HG03039 (cell line): ENCODE measurements around the gene MORN3.

Experiments used
- ATAC-seq: cut with Tn5 transposase; IDR thresholded peaks from one replicate; pipeline ENCODE4 v1.9.1; 2021; ENCODE audit warnings: mild to moderate bottlenecking, moderate library complexity; ENCODE audit not compliant: unreplicated experiment

MORN3 gene

GRCh38 chr12:121610239-121611149, 59.0 kb downstream of the MORN3 start:
- no peak for ATAC-seq

GRCh38 chr12:121608301-121608700, 61.2 kb downstream of the MORN3 start:
- no peak for ATAC-seq

DNA sequence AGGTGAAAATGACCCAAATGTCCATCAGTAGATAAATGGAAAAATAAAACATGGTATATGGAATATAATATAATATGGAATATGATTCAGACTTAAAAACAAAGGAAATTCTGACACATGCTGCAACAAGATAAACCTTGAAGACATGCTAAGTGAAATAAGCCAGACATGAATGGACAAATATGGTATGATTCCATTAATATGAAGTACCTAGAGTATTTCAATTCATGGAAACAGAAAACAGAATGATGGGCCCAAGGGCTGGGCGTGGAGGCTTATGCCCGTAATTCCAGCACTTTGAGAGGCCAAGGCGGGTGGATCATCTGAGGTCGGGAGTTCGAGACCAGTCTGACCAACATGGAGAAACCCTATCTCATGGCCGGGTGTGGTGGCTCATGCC, 65.9 kb downstream of the MORN3 start:
- no peak for ATAC-seq

GRCh38 chr12:121602766-121603165, 66.7 kb downstream of the MORN3 start:
- ATAC-seq = no peak

DNA sequence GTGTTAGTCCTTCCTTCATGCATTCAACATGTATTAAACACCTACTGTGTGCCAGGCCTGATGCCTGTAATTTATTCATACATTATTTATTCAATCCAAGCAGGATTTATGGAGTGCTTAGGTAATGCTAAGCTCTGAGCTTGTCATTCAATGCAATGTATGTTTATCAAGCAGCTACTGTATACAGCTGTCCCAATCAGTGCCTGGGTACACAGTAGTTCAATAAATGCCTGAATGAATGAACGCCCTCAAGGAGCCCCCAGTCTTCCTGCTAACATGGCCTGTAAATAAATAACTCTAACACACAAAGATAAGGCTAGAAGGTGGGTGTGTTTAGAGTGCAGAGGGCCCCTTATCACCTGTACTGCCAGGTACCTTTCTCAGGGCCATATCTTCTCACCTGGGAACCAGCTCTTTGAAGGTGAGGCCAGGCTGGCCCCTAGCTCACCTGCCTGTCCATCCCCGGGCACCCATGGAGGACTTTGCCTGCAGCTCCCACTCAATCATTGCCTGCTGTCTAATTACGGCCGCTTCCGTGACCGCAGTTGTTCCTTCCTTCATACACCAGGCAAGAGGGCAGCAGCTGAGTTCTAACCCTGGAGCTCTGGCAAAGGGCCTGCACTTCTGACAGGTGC, 68.6 kb downstream of the MORN3 start:
- ATAC-seq = no peak
